Measurements from ENCODE around the gene NCOA4. TPM values are rescaled to one million over a fixed set of nuclear protein-coding genes. Genes with fewer than 3 reads are reported as not detected.
A peak's percentile ranks its signal among the peaks of the same experiment; 100 is the strongest.
"Not testable (repeated sequence)": the region's sequence is repeated elsewhere in the genome, so short reads cannot be mapped to it uniquely, and the experiment has no call there.

NCOA4 gene
- total RNA-seq, 2 donors from 2014 or later = 132 to 192 TPM

DNA sequence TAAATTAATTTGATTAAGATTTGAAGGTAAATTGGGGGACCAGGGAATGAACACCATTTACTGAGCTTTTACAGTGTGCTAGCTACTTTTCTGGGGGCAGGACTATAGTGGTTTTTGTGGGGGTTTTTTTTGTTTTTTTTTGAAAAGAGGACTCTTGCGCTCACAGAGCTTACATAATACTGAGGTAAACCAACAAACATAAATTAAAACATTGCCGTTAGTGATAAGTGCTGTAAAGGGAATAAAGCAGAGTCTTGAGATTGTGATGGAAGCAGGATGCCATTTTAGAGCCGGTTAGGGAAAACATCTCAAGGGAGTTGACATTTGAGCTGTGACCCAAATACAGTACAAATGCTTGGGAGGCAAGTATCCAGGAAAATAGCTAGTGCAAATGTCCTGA lies 56.4 kb downstream of the NCOA4 start:
- not testable (repeated sequence) for H3K9ac ChIP-seq (ENCODE audit: low read depth in 2 of 2, low read length in 2 of 2); H3K27ac ChIP-seq; H3K36me3 ChIP-seq; DNase-seq; H3K4me3 ChIP-seq; H3K9me3 ChIP-seq; H3K27me3 ChIP-seq; H3K4me1 ChIP-seq
- intact Hi-C loops (cut with DNase I) = loop anchor here (10.0 kb wide), 1 partner anchor 51 kb away; no protein-coding TSS in a partner anchor

DNA sequence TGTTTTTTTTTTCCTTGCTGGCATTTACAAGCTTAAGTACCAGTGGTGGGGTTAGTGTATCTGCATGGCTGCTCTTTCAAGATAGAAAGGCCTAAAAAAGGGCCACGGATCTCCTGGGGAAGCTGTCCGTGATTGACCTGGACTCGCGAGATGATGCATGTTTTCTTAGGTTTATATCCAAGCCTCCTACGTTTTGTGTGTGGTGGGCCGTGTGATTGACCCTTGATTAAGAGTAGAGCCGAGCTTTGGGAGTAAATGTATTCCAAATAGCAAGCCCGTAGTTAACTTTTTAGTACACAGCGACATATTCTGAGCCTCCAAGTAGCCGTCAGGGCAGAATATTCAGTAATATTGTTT lies 57.6 kb downstream of the NCOA4 start:
- intact Hi-C loops (cut with DNase I) = loop anchor here (10.0 kb wide), 1 partner anchor 52 kb away; no protein-coding TSS in a partner anchor
- not testable (repeated sequence) for H3K4me1 ChIP-seq, DNase-seq, H3K27me3 ChIP-seq, H3K9me3 ChIP-seq, H3K36me3 ChIP-seq
- peak overlapping the region; percentile 56 for H3K27ac ChIP-seq
- peak overlapping the region; percentile 56 to 61 for H3K9ac ChIP-seq (ENCODE audit: low read depth in 2 of 2, low read length in 2 of 2)
- peak overlapping the region; percentile 96 for H3K4me3 ChIP-seq

DNA sequence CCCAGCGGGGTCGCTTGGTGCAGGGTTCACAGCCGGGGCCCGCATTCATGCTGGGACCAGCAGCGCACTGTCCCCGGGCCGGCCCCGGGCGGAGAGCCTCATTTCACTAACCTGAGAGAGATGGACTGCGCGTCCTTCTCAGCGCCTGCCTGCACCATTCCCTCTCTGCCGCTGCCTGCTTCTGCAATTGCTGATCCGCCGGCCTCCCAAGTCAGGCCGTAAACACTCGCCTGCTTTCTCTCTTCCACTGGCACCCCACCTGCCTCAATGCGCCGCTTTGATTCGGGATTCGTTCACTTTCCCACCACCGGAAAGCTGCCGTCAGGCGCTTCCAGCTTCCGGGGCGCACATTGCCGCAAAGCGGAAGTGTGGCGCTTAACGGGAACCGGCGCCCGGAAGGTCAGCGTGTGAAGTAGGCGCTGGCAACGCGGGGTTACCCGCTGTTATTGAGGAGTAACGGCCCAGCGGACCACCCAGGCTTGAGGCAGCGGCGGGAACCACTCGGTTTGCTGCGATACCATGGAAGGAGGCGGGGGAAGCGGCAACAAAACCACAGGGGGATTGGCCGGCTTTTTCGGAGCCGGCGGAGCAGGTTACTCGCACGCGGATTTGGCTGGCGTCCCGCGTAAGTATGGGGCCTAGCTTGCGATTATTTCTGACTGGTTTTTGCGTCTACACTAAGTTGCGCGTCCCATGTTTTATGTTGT lies 58.2 kb downstream of the NCOA4 start, which contains the start of gene TIMM23:
TIMM23 (plus strand) TSS at position 384 of the 707 bp plus-strand sequence; CDS start at position 520, 136 bp downstream.
- H3K4me1 ChIP-seq, H3K27me3 ChIP-seq, H3K36me3 ChIP-seq, H3K9me3 ChIP-seq: not testable (repeated sequence)
- peak; percentile 93 for DNase-seq
- Histone ChIP-seq H3K4me3 (peak within 1 kb of the TSS; percentile 96), H3K27ac (peak within 1 kb of the TSS; percentile 56), H3K9ac (ENCODE audit: low read depth in 2 of 2, low read length in 2 of 2) (peak within 1 kb of the TSS; percentile 56 to 61)
- intact Hi-C loops (cut with DNase I) = loop anchor here (10.0 kb wide), 1 partner anchor 53 kb away; no protein-coding TSS in a partner anchor

- not testable (repeated sequence) for H3K4me1 ChIP-seq, H3K36me3 ChIP-seq, H3K27me3 ChIP-seq, H3K9me3 ChIP-seq
- H3K9ac ChIP-seq (ENCODE audit: low read depth in 2 of 2, low read length in 2 of 2) = peak overlapping the region; percentile 40 to 61
- intact Hi-C loops (cut with DNase I) = loop anchor here (10.0 kb wide), 1 partner anchor 53 kb away; no protein-coding TSS in a partner anchor
- H3K4me3 ChIP-seq = peak overlapping the region; percentile 96
- H3K27ac ChIP-seq = peak overlapping the region; percentile 56
- peak; percentile 19 for DNase-seq
Observed at GRCh38 chr10:45971742-45972105, 58.7 kb downstream of the NCOA4 start.

- H3K4me3 ChIP-seq = peak overlapping the region; percentile 96
- peak; percentile 23 for DNase-seq
- H3K9me3 ChIP-seq; H3K9ac ChIP-seq (ENCODE audit: low read depth in 2 of 2, low read length in 2 of 2); H3K27ac ChIP-seq; H3K36me3 ChIP-seq; H3K27me3 ChIP-seq; H3K4me1 ChIP-seq: not testable (repeated sequence)
- intact Hi-C loops (cut with DNase I) = loop anchor here (10.0 kb wide), 1 partner anchor 54 kb away; no protein-coding TSS in a partner anchor
Observed at GRCh38 chr10:45971019-45971418, 59.4 kb downstream of the NCOA4 start.

DNA sequence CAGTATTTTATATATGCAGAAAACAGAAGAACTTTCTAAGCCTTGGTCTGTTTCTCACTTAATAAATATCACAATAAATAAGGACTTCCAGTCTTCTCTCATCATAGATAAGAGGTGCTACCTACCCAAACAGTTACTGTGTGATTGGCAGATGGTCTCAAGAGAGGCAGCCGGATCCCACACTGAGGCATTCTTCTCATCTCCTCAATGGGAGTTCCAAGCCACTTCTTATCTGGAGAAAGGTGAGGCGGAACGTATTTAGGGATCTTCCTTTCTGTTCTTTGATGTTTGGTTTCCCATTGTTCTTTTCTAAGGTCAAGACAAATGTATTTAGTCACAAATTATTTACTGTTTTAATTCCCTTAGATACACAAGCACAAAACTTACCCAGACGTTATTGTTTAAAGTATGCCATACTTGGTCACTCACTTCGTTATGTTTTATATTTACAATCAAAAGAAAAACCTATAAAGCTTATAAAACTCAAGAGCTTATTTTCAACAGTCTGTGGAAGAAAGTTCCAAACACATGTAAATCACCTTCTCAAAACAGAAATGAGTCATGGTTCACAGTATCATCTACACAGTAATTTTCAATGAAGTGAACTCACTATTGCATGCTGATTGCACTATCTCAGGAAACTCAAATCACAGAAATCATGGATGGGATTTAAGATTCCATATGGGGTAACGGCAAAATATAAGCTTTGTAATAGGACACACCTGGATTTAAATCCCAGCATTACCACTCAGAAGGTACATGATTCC lies 67.6 kb downstream of the NCOA4 start:
- H3K4me3 ChIP-seq; H3K9me3 ChIP-seq; H3K27me3 ChIP-seq; H3K4me1 ChIP-seq; H3K9ac ChIP-seq (ENCODE audit: low read depth in 2 of 2, low read length in 2 of 2); H3K36me3 ChIP-seq; DNase-seq; intact Hi-C loops (cut with DNase I); H3K27ac ChIP-seq: not testable (repeated sequence)

GRCh38 chr10:45957928-45958327 lies 72.5 kb downstream of the NCOA4 start:
- DNase-seq; H3K9ac ChIP-seq (ENCODE audit: low read depth in 2 of 2, low read length in 2 of 2); H3K4me1 ChIP-seq; H3K4me3 ChIP-seq; intact Hi-C loops (cut with DNase I); H3K27ac ChIP-seq; H3K27me3 ChIP-seq; H3K36me3 ChIP-seq; H3K9me3 ChIP-seq: not testable (repeated sequence)

- H3K9me3 ChIP-seq; H3K9ac ChIP-seq (ENCODE audit: low read depth in 2 of 2, low read length in 2 of 2); H3K27me3 ChIP-seq; H3K4me1 ChIP-seq; H3K4me3 ChIP-seq; H3K27ac ChIP-seq; intact Hi-C loops (cut with DNase I); H3K36me3 ChIP-seq; DNase-seq: not testable (repeated sequence)
Observed at GRCh38 chr10:45956634-45957033, 73.8 kb downstream of the NCOA4 start.

Other genes starting within 250 kb of the NCOA4 start
- gene AGAP4, start 183.1 kb downstream of the NCOA4 start, total RNA-seq = 10 to 100 TPM; 12.4 to 15.5 TPM
- 10 to 100 TPM; 42.8 to 73.1 TPM for gene TIMM23, start 58.1 kb downstream of the NCOA4 start, total RNA-seq
- not detected for gene MSMB, start 15.6 kb upstream of the NCOA4 start, total RNA-seq

All from colonic mucosa (tissue), 4 donors.